ENCODE data around the gene TRIP10. TPM values are rescaled to one million over a fixed set of nuclear protein-coding genes. Genes with fewer than 3 reads are reported as not detected.
A peak's percentile ranks its signal among the peaks of the same experiment; 100 is the strongest.

TRIP10 gene
- total and polyA plus RNA-seq, 4 donors: 68.6 to 261 (median 119) TPM

DNA sequence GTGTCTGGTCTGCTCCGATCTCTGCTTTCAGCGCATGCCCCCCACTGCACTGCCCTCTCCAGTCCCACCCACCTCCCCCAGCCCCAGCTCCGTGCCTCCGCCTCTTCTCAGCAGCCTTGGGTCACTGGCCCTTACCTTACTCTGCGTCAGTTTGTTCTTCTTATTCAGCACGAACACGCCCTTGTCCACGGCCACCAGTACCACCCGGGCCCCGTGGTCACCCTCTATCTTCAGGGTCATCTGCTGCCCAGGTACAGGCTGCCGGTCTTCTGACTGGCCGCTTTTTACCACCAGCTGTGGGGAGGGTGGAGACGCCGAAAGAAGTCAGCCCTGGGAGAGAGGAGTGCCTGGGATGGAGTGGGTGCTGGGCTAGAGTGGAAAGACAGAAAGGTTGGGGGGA is 29.9 kb upstream of the TRIP10 start:
- no peaks in the 10 kb centered on the region for H3K36me3 ChIP-seq (ENCODE audit: control insufficient read depth in 1 of 2, insufficient read depth in 2 of 2, low read length in 1 of 2)
- 49 to 55% methylated on average over 14 of the region's 14 CpGs for WGBS, 2 donors
- H3K27ac ChIP-seq (ENCODE audit: low read depth in 1 of 2, low read length in 2 of 2): no peak overlapping the region
- H3K27me3 ChIP-seq (ENCODE audit: control insufficient read depth in 1 of 2, insufficient read depth in 2 of 2, low read length in 1 of 2): no peaks in the 10 kb centered on the region
- no peak overlapping the region for H3K4me3 ChIP-seq (ENCODE audit: low read length in 2 of 2)
- ATAC-seq (ENCODE audit: low FRiP score) (no peak), DNase-seq (peak; percentile 15 to 47)
- no peaks in the 10 kb centered on the region for H3K4me1 ChIP-seq (ENCODE audit: control insufficient read depth in 1 of 2, insufficient read depth in 2 of 2, low read length in 2 of 2)
- intact Hi-C loops (cut with DNase I): no loop called here
- no peaks in the 10 kb centered on the region for H3K9me3 ChIP-seq (ENCODE audit: control insufficient read depth, low read length)

DNA sequence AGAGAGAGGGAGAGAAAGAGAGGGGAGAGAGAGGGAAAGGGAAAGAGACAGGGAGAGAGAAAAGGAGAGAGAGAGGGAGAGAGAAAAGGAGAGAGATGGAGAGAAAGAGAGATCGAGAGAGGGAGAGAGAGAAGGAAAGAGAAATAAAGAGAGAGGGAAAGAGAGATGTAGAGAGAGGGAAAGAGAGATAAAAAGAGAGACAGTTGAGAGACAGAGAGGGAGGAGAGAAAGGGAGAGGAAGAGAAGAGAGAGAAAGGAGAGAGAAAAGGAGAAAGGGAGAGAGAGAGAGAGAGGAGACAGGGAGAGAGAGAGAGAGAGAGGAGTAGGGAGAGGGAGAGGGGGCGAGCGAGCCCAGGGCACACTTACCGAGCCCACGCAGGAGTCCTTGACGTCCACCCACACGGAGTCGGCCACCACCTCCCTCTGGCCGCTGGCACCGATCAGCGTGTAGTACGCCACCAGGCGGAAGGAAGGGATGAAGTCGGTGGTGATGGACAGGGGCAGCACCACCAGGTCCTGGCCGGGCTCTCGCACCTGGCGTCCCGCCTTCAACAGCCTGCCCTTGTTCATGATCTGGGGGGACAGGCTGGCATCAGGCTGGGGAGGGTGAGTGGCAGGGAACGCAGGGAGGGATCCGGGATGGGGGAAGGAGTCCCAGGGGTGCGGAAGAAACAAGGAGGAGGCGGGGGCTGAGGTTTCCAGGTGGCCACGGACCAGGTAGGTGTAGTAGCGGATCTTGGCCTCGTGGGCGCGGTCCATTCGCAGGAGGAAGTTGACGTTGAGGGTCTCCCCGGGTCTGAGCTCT is 29.0 kb upstream of the TRIP10 start:
- WGBS, 2 donors: 10 to 21% methylated on average over 29 to 30 of the region's 30 CpGs
- DNase-seq (peak; percentile 41 to 70), ATAC-seq (ENCODE audit: low FRiP score) (no peak)
- Histone ChIP-seq H3K4me3 (ENCODE audit: low read length in 2 of 2) (no peak overlapping the region), H3K4me1 (ENCODE audit: control insufficient read depth in 1 of 2, insufficient read depth in 2 of 2, low read length in 2 of 2) (no peaks in the 10 kb centered on the region), H3K9me3 (ENCODE audit: control insufficient read depth, low read length) (no peaks in the 10 kb centered on the region), H3K36me3 (ENCODE audit: control insufficient read depth in 1 of 2, insufficient read depth in 2 of 2, low read length in 1 of 2) (no peaks in the 10 kb centered on the region), H3K27me3 (ENCODE audit: control insufficient read depth in 1 of 2, insufficient read depth in 2 of 2, low read length in 1 of 2) (no peaks in the 10 kb centered on the region), H3K27ac (ENCODE audit: low read depth in 1 of 2, low read length in 2 of 2) (no peak overlapping the region)
- intact Hi-C loops (cut with DNase I): no loop called here

DNA sequence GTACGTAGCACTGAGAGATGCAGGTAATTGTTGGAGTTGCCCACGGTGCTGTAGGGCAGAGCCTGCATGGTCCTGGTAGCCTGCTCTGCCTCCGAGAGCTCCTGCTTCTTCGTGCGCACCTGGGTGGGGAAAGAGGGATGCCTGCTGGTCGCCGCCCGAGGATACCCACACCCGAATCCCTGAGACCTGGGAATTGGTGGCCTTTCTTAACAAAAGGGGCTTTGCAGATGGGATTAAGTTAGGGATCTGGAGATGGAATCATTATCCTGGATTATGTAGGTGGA is 28.5 kb upstream of the TRIP10 start:
- Histone ChIP-seq H3K27ac (ENCODE audit: low read depth in 1 of 2, low read length in 2 of 2) (no peak overlapping the region), H3K36me3 (ENCODE audit: control insufficient read depth in 1 of 2, insufficient read depth in 2 of 2, low read length in 1 of 2) (no peaks in the 10 kb centered on the region), H3K9me3 (ENCODE audit: control insufficient read depth, low read length) (no peaks in the 10 kb centered on the region), H3K27me3 (ENCODE audit: control insufficient read depth in 1 of 2, insufficient read depth in 2 of 2, low read length in 1 of 2) (no peaks in the 10 kb centered on the region), H3K4me3 (ENCODE audit: low read length in 2 of 2) (no peak overlapping the region), H3K4me1 (ENCODE audit: control insufficient read depth in 1 of 2, insufficient read depth in 2 of 2, low read length in 2 of 2) (no peaks in the 10 kb centered on the region)
- peak in 1 of 2 donors; percentile 26 for DNase-seq
- 32 to 42% methylated on average over 9 of the region's 9 CpGs for WGBS, 2 donors
- intact Hi-C loops (cut with DNase I): no loop called here
- ATAC-seq (ENCODE audit: low FRiP score): no peak

DNA sequence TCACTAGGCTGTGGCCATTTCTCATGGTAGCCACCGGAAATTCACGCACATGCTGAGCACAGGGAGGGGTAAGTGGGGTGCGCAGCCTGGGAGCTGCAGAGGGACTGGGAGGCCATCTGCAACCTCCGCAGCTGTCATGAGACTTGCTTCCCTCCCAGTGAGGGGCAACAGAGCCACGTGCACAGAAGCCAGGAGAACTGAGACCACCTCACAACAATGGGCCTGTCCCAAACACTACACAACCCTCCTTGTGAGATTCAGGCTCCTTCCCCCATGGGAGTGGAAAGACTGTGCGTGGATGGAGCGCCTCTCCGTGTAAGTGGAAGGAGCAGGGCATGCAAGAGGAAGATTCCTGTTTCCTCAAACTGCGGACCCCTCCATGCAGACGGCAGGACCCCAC is 27.9 kb upstream of the TRIP10 start:
- intact Hi-C loops (cut with DNase I): no loop called here
- no peak overlapping the region for H3K27ac ChIP-seq (ENCODE audit: low read depth in 1 of 2, low read length in 2 of 2)
- no peak overlapping the region for H3K4me3 ChIP-seq (ENCODE audit: low read length in 2 of 2)
- no peaks in the 10 kb centered on the region for H3K36me3 ChIP-seq (ENCODE audit: control insufficient read depth in 1 of 2, insufficient read depth in 2 of 2, low read length in 1 of 2)
- H3K4me1 ChIP-seq (ENCODE audit: control insufficient read depth in 1 of 2, insufficient read depth in 2 of 2, low read length in 2 of 2): no peaks in the 10 kb centered on the region
- ATAC-seq (ENCODE audit: low FRiP score): no peak
- no peaks in the 10 kb centered on the region for H3K27me3 ChIP-seq (ENCODE audit: control insufficient read depth in 1 of 2, insufficient read depth in 2 of 2, low read length in 1 of 2)
- no peaks in the 10 kb centered on the region for H3K9me3 ChIP-seq (ENCODE audit: control insufficient read depth, low read length)
- peak; percentile 15 to 17 for DNase-seq
- 61 to 62% methylated on average over 10 of the region's 10 CpGs for WGBS, 2 donors

DNA sequence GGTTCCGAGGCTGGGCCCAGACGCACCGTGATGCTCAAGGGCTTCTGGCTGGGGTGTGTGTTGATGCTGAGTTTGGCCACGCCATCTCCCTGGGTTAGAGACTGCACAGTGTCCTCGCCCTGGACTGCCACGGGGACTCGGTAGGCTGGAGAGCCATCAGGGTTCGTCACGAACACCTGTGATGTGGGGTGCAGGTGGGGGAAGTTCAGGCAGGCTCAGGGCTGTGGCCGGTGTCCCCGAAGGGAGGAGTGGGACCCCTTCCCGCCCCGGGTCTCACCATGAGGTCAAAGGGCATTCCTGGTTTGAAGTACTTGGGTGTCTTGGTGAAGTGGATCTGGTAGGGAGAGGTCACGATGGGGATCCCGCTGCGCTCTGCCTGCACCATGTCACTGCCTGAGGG is 27.2 kb upstream of the TRIP10 start:
- H3K27ac ChIP-seq (ENCODE audit: low read depth in 1 of 2, low read length in 2 of 2): no peak overlapping the region
- DNase-seq: peak; percentile 42 to 62
- ATAC-seq (ENCODE audit: low FRiP score): no peak
- intact Hi-C loops (cut with DNase I): no loop called here
- no peaks in the 10 kb centered on the region for H3K36me3 ChIP-seq (ENCODE audit: control insufficient read depth in 1 of 2, insufficient read depth in 2 of 2, low read length in 1 of 2)
- no peak overlapping the region for H3K4me3 ChIP-seq (ENCODE audit: low read length in 2 of 2)
- H3K4me1 ChIP-seq (ENCODE audit: control insufficient read depth in 1 of 2, insufficient read depth in 2 of 2, low read length in 2 of 2): no peaks in the 10 kb centered on the region
- no peaks in the 10 kb centered on the region for H3K27me3 ChIP-seq (ENCODE audit: control insufficient read depth in 1 of 2, insufficient read depth in 2 of 2, low read length in 1 of 2)
- H3K9me3 ChIP-seq (ENCODE audit: control insufficient read depth, low read length): no peaks in the 10 kb centered on the region
- WGBS, 2 donors: 88 to 90% methylated on average over 16 of the region's 16 CpGs

DNA sequence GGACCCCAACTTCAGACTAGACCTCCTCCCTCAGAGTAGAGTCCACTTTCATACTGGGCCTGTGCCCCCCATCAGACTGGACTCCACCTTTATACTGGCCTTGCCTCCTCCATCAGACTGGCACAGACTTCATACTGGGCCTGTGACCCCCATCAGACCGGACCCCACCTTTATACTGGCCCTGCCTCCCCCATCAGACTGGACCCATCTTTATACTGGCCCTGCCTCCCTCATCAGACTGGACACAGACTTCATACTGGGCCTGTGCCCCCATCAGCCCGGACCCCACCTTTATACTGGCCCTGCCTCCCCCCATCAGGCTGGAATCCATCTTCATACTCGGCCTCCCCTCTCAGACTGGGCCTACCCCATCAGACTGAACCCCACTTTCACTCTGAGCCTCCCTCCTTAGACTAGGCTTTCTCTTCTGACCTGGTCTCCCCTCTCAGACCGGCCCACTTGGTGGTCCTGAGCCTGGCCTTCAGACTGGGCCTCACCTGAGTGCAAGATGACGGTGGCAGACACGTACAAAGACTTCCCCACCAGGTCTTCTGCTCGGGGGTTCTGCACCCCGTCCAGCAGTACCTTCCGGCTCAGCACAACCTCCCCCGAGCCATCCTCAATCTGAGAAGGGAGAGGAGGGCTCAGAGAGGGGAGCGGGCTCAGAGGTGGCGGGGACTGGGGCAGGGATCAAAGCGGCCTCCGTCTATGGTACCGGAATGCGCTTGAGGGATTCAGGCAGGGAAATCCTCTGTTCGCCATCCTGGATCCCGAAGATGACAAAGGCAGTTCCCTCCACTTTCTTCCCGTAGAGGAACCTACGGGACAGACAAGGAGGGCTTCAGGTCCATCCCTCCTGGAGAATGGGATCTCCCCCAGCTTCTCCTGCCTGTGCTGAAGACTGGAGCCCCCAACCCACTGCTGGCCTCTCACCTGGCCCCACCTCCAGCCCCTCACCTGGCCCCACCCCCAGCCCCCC is 26.5 kb upstream of the TRIP10 start:
- intact Hi-C loops (cut with DNase I): no loop called here
- Histone ChIP-seq H3K27ac (ENCODE audit: low read depth in 1 of 2, low read length in 2 of 2) (no peak overlapping the region), H3K27me3 (ENCODE audit: control insufficient read depth in 1 of 2, insufficient read depth in 2 of 2, low read length in 1 of 2) (no peaks in the 10 kb centered on the region), H3K4me1 (ENCODE audit: control insufficient read depth in 1 of 2, insufficient read depth in 2 of 2, low read length in 2 of 2) (no peaks in the 10 kb centered on the region), H3K36me3 (ENCODE audit: control insufficient read depth in 1 of 2, insufficient read depth in 2 of 2, low read length in 1 of 2) (no peaks in the 10 kb centered on the region), H3K4me3 (ENCODE audit: low read length in 2 of 2) (no peak overlapping the region), H3K9me3 (ENCODE audit: control insufficient read depth, low read length) (no peaks in the 10 kb centered on the region)
- no peak for ATAC-seq (ENCODE audit: low FRiP score)
- peak in 1 of 2 donors; percentile 26 for DNase-seq
- WGBS, 2 donors: 87 to 88% methylated on average over 20 of the region's 20 CpGs

DNA sequence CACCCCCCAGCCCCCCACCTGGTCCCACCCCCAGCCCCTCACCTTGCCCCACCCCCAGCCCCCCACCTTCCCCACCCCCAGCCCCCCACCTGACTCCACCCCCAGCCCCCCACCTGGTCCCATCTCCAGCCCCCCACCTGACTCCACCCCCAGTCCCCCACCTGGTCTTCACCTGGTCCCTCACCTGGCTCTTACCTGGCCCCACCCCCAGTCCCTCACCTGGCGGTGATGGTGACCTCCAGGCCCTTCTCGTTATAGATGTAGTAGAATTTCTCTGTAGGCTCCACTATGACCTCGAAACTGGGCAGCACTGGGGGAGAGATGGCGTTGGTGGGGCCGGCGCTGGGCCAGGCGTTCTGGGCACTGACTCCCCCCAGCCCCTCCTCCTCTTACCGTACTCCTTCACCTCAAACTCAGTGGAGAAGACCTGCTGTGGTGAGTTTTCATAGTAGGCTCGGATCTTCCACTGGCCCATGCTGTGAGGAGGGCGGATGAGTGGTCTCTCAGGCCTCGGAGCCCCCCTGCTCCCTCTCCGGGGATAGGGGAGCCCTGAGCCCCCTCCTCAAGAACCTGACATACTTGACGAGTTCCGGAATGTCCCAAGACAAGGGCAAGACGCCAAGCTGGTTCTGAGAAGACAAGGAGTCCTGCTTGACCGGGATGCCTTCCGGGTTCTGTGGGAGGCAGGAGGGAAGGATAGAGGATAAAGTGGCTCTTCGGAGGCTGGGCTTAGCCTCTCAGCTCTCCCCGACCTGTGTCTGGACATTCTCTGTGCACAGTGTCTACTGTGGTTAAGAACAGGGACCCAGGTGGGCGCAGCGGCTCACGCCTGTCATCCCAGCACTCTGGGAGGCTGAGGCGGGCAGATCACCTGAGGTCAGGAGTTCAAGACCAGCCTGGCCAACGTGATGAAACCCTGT is 25.4 kb upstream of the TRIP10 start:
- DNase-seq (no peak), ATAC-seq (ENCODE audit: low FRiP score) (no peak)
- Histone ChIP-seq H3K9me3 (ENCODE audit: control insufficient read depth, low read length) (no peaks in the 10 kb centered on the region), H3K4me3 (ENCODE audit: low read length in 2 of 2) (no peak overlapping the region), H3K27ac (ENCODE audit: low read depth in 1 of 2, low read length in 2 of 2) (no peak overlapping the region), H3K36me3 (ENCODE audit: control insufficient read depth in 1 of 2, insufficient read depth in 2 of 2, low read length in 1 of 2) (no peaks in the 10 kb centered on the region), H3K4me1 (ENCODE audit: control insufficient read depth in 1 of 2, insufficient read depth in 2 of 2, low read length in 2 of 2) (no peaks in the 10 kb centered on the region), H3K27me3 (ENCODE audit: control insufficient read depth in 1 of 2, insufficient read depth in 2 of 2, low read length in 1 of 2) (no peaks in the 10 kb centered on the region)
- intact Hi-C loops (cut with DNase I): no loop called here
- WGBS, 2 donors: 68 to 71% methylated on average over 24 of the region's 24 CpGs

DNA sequence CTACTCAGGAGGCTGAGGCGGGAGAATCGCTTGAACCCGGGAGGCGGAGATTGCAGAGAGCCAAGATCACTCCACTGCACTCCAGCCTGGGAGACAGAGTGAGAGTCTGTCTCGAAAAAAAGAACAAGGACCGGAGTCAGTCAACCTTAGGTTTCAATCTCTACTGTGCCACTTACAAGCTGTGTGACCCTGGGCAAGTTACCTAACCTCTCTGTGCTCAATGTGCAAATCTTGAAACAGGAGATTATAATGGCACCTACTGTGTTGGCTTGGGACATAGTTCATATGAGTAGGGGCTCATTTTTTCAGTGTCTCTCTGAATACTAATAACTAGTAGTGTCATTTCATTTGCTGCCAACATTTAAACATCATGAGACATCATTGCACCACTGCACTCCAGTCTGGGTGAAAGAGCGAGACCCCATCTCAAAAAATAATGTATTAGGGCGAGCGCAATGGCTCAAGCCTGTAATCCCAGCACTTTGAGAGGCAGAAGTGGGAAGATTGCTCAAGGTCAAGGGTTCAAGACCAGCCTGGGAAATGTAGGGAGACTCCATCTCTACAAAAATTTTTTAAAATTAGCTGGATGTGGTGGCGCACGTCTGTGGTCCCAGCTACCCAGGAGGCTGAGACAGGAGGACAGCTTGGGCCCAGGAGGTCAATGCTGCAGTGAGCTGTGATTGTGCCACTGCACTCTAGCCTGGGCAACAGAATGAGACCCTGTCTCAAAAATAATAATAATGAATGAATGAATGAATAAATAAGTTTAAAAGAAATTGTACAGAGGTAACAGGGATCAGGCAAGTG is 24.5 kb upstream of the TRIP10 start:
- WGBS, 2 donors: 87 to 89% methylated on average over 11 of the region's 11 CpGs
- no peak for DNase-seq

More for the DNA sequence above, 24.5 kb upstream of the TRIP10 start:
- no peak overlapping the region for H3K4me3 ChIP-seq (ENCODE audit: low read length in 2 of 2)
- H3K4me1 ChIP-seq (ENCODE audit: control insufficient read depth in 1 of 2, insufficient read depth in 2 of 2, low read length in 2 of 2): no peaks in the 10 kb centered on the region
- no peaks in the 10 kb centered on the region for H3K9me3 ChIP-seq (ENCODE audit: control insufficient read depth, low read length)
- no peaks in the 10 kb centered on the region for H3K36me3 ChIP-seq (ENCODE audit: control insufficient read depth in 1 of 2, insufficient read depth in 2 of 2, low read length in 1 of 2)
- ATAC-seq (ENCODE audit: low FRiP score): no peak
- H3K27ac ChIP-seq (ENCODE audit: low read depth in 1 of 2, low read length in 2 of 2): no peak overlapping the region
- no peaks in the 10 kb centered on the region for H3K27me3 ChIP-seq (ENCODE audit: control insufficient read depth in 1 of 2, insufficient read depth in 2 of 2, low read length in 1 of 2)
- intact Hi-C loops (cut with DNase I): no loop called here

All from aorta (tissue), 5 donors.